GM21423 (cell line): ENCODE results near the gene SRRD.
"Not testable (repeated sequence)": the region's sequence is repeated elsewhere in the genome, so short reads cannot be mapped to it uniquely, and the experiment has no call there.

Experiments
- ATAC-seq: cut with Tn5 transposase; IDR thresholded peaks from one replicate; pipeline ENCODE4 v1.9.1; 2021; ENCODE audit warnings: mild to moderate bottlenecking, moderate library complexity; ENCODE audit not compliant: unreplicated experiment

Gene SRRD

GRCh38 chr22:26516503-26516902, 32.8 kb downstream of the SRRD start:
- ATAC-seq, result no peak

- no peak for ATAC-seq
Observed at GRCh38 chr22:26517429-26517828, 33.8 kb downstream of the SRRD start.

GRCh38 chr22:26522012-26522411, 38.3 kb downstream of the SRRD start:
- ATAC-seq, result no peak

GRCh38 chr22:26522592-26522991, 38.9 kb downstream of the SRRD start:
- ATAC-seq, result no peak

GRCh38 chr22:26524870-26525269, 41.2 kb downstream of the SRRD start:
- no peak for ATAC-seq

GRCh38 chr22:26525946-26526564, 42.4 kb downstream of the SRRD start:
- no peak for ATAC-seq

- ATAC-seq, result no peak
Observed at GRCh38 chr22:26527167-26527566, 43.5 kb downstream of the SRRD start.

GRCh38 chr22:26527574-26528465, 44.1 kb downstream of the SRRD start:
- ATAC-seq, result no peak

- ATAC-seq, result not testable (repeated sequence)
Observed at GRCh38 chr22:26528518-26528917, 44.8 kb downstream of the SRRD start.

GRCh38 chr22:26529345-26529744, 45.7 kb downstream of the SRRD start:
- no peak for ATAC-seq

- no peak for ATAC-seq
Observed at GRCh38 chr22:26534171-26534855, 50.6 kb downstream of the SRRD start.

- ATAC-seq, result no peak
Observed at GRCh38 chr22:26534874-26535602, 51.4 kb downstream of the SRRD start.

GRCh38 chr22:26535603-26535908, 51.9 kb downstream of the SRRD start:
- no peak for ATAC-seq

- no peak for ATAC-seq
Observed at GRCh38 chr22:26536056-26536761, 52.5 kb downstream of the SRRD start.

- no peak for ATAC-seq
Observed at GRCh38 chr22:26536762-26537134, 53.1 kb downstream of the SRRD start.

- ATAC-seq, result no peak
Observed at GRCh38 chr22:26540119-26540518, 56.4 kb downstream of the SRRD start.

- no peak for ATAC-seq
Observed at GRCh38 chr22:26541167-26541819, 57.6 kb downstream of the SRRD start.

- no peak for ATAC-seq
Observed at GRCh38 chr22:26542831-26543230, 59.2 kb downstream of the SRRD start.
